ENCODE data around the gene TRAPPC10.

DNA sequence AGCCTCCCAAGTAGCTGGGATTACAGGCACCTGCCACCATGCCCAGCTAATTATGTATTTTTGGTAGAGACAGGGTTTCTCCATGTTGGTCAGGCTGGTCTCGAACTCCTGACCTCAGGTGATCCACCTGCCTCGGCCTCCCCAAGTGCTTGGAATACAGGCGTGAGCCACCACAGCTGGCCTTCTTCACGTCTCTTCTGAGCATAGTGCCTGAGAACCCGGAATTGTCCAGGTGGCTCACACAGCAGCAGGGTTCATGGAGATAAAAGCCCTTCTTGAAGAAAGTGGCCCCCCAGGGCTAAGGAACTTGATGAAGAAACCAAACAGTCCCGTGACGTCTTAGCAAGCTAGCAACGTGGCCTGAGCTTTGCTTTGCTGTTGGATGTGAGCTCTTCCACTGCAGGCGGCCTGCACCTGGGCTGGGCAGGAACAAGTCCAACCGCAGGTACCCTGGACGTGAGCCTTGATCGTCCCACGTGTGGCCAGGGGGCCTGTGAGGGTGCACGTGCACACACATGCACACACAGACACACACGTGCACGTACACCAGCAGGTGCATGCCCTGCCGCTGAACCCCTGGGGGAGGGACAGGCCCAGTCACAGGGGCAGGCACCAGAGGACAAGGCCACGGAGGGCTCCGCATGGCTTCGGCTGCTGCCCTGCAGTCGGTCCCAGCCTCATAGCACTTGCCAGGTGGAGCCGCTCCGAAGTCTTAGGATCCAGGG, 23.4 kb upstream of the TRAPPC10 start:
- no peak for TF ChIP-seq POLR2A (IDR thresholded peaks at IDR 0.05; ENCODE audit: low read length)
- no peak for TF ChIP-seq GATA1 (IDR thresholded peaks at IDR 0.05; ENCODE audit: low read depth, low read length)

All from erythroblast (primary cell).